PC-3 (cell line): ENCODE results near the gene CATSPERE. TPM values are rescaled to one million over a fixed set of nuclear protein-coding genes. Genes with fewer than 3 reads are reported as not detected.

Experiments
- ATAC-seq: fragments of 200-7000 bp; cut with Tn5 transposase; 2 replicates; pipeline ENCODE4 v1.9.1; 2020; ENCODE audit warnings: mild to moderate bottlenecking, moderate library complexity
- BruUV-seq: library from RNA; stranded (reverse); fragments of 400-500 nt; replicated peaks from 2 replicates; lab custom pipeline; 2021; lab: Mats Ljungman, UMichigan
- CTCF ChIA-PET: fragments of 300-600 bp; sonication (Branson Sonifier 250); formaldehyde crosslinking; loops from one replicate; lab custom pipeline; 2022; ENCODE audit warnings: antibody characterized with exemption; lab: Charles Lee
- POLR2A ChIA-PET: fragments of 300-600 bp; sonication (Branson Sonifier 250); formaldehyde crosslinking; loops from one replicate; lab custom pipeline; 2022; ENCODE audit warnings: antibody characterized with exemption; ENCODE audit not compliant: unreplicated experiment; lab: Charles Lee
- DNase-seq: peaks from one replicate; pipeline ENCODE4 v3.0.0-alpha.2; 2015
- H2AFZ ChIP-seq: fragments of 300-600 bp; sonication (generic); 2 replicates; pipeline ENCODE4 v1.6.0; 2016; ENCODE audit warnings: antibody characterized with exemption, low read length
- H3F3A ChIP-seq: fragments of 300-600 bp; sonication (generic); one replicate; pipeline ENCODE4 v1.6.0; 2017; ENCODE audit warnings: antibody characterized with exemption, low read length, control low read depth, mild to moderate bottlenecking; ENCODE audit not compliant: unreplicated experiment
- H3K27ac ChIP-seq: fragments of 300-600 bp; sonication (generic); 2 replicates; pipeline ENCODE4 v1.5.1; 2016; ENCODE audit warnings: mild to moderate bottlenecking, low read length
- H3K27me3 ChIP-seq: fragments of 300-600 bp; sonication (generic); 2 replicates; pipeline ENCODE4 v1.6.1; 2016; ENCODE audit warnings: low read length, mixed read lengths
- H3K36me3 ChIP-seq: fragments of 300-600 bp; sonication (generic); 2 replicates; pipeline ENCODE4 v1.6.1; 2016; ENCODE audit warnings: low read depth, mixed run types, low read length, mixed read lengths
- H3K4me1 ChIP-seq: fragments of 300-600 bp; sonication (generic); 2 replicates; pipeline ENCODE4 v1.5.1; 2016; ENCODE audit warnings: low read length; ENCODE audit not compliant: insufficient read depth
- H3K4me2 ChIP-seq: fragments of 300-600 bp; sonication (generic); 2 replicates; pipeline ENCODE4 v1.6.0; 2016; ENCODE audit warnings: low read length
- H3K4me3 ChIP-seq: fragments of 300-600 bp; sonication (generic); 2 replicates; pipeline ENCODE4 v1.5.1; 2016; ENCODE audit warnings: mild to moderate bottlenecking, low read length, mixed read lengths
- H3K79me2 ChIP-seq: fragments of 300-600 bp; sonication (generic); 2 replicates; pipeline ENCODE4 v1.6.1; 2017; ENCODE audit warnings: low read length, mixed read lengths
- H3K9ac ChIP-seq: fragments of 300-600 bp; sonication (generic); 2 replicates; pipeline ENCODE4 v1.6.0; 2016; ENCODE audit warnings: mild to moderate bottlenecking, low read length
- H3K9me2 ChIP-seq: fragments of 300-600 bp; sonication (generic); replicated peaks from 2 replicates; pipeline ENCODE4 v1.6.1; 2016; ENCODE audit warnings: mixed run types, low read length, mixed read lengths
- H3K9me3 ChIP-seq: fragments of 300-600 bp; sonication (generic); 2 replicates; pipeline ENCODE4 v1.6.1; 2016; ENCODE audit warnings: low read length, mixed read lengths
- H4K20me1 ChIP-seq: fragments of 300-600 bp; sonication (generic); 2 replicates; pipeline ENCODE4 v1.6.1; 2016; ENCODE audit warnings: low read length, mixed read lengths
- EZH2 ChIP-seq: fragments of 300-600 bp; sonication (generic); IDR thresholded peaks from one replicate; pipeline ENCODE4 v1.6.1; 2017; ENCODE audit warnings: antibody characterized with exemption, mild to moderate bottlenecking, low read length; ENCODE audit not compliant: unreplicated experiment
- EZH2phosphoT487 ChIP-seq: fragments of 300-600 bp; sonication (generic); IDR thresholded peaks from 2 replicates; pipeline ENCODE4 v1.6.1; 2018; ENCODE audit warnings: mild to moderate bottlenecking, antibody characterized with exemption, low read length, borderline replicate concordance
- intact Hi-C: fragments of 100-400 bp; cut with micrococcal nuclease; formaldehyde crosslinking; loops from 2 replicates; pipeline ENCODE4 v1.9.0; 2023
- total RNA-seq: library from RNA; depleted of rRNA; stranded (reverse); fragments of >200 nt; gene quantifications from 2 replicates; pipeline ENCODE4 v1.2.3, GENCODE V29; 2014
- TF ChIP-seq, protein P1 (sequence below): fragments of 300-600 bp; sonication (generic); conservative IDR thresholded peaks from 2 replicates; pipeline ENCODE4 v1.5.1; 2017; ENCODE audit warnings: antibody characterized with exemption, low read depth, mild to moderate bottlenecking, low read length

Gene CATSPERE
- total RNA-seq, 1 experiment from 2014 or later, result not detected

DNA sequence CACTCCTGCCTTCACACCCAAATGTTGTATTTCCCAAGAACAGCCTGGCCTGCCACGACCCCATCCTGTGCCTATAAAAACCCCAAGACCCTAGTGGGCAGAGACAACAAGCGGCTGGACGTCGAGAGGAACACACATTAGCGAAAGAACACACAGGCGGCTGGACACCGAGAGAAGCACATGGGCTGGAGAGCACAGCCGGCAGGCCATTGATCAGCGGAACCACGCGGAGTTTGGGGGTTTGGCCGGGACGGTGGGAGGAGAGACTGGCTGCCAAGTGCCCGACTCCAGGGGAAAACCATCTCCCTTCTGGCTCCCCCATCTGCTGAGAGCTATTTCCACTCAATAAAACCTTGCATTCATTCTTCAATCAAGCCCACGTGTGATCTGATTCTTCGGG is 181.5 kb downstream of the CATSPERE start:
- Histone ChIP-seq H3K27me3 (peaks cover 15% of the 10 kb centered on the region; the same call in 1 of the 2 replicates), H3K4me3 (no peak overlapping the region), H3K4me1 (no peaks in the 10 kb centered on the region), H3K9ac (no peak overlapping the region), H4K20me1 (no peaks in the 10 kb centered on the region), H3K79me2 (no peaks in the 10 kb centered on the region), H3K9me2 (no peaks in the 10 kb centered on the region), H3F3A (no peaks in the 10 kb centered on the region), H2AFZ (no peak overlapping the region), H3K4me2 (no peak overlapping the region), H3K9me3 (no peaks in the 10 kb centered on the region), H3K36me3 (no peaks in the 10 kb centered on the region), H3K27ac (no peak overlapping the region)
- ATAC-seq, result no peak
- intact Hi-C loops, result no loop called here
- no peak for DNase-seq
- CTCF ChIA-PET, result no interaction called here
- BruUV-seq, result no TSS peak
- TF ChIP-seq EZH2 (no peak), EZH2phosphoT487 (no peak)
- TF ChIP-seq, protein P1, sequence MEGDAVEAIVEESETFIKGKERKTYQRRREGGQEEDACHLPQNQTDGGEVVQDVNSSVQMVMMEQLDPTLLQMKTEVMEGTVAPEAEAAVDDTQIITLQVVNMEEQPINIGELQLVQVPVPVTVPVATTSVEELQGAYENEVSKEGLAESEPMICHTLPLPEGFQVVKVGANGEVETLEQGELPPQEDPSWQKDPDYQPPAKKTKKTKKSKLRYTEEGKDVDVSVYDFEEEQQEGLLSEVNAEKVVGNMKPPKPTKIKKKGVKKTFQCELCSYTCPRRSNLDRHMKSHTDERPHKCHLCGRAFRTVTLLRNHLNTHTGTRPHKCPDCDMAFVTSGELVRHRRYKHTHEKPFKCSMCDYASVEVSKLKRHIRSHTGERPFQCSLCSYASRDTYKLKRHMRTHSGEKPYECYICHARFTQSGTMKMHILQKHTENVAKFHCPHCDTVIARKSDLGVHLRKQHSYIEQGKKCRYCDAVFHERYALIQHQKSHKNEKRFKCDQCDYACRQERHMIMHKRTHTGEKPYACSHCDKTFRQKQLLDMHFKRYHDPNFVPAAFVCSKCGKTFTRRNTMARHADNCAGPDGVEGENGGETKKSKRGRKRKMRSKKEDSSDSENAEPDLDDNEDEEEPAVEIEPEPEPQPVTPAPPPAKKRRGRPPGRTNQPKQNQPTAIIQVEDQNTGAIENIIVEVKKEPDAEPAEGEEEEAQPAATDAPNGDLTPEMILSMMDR, result no peak
- POLR2A ChIA-PET, result no interaction called here

DNA sequence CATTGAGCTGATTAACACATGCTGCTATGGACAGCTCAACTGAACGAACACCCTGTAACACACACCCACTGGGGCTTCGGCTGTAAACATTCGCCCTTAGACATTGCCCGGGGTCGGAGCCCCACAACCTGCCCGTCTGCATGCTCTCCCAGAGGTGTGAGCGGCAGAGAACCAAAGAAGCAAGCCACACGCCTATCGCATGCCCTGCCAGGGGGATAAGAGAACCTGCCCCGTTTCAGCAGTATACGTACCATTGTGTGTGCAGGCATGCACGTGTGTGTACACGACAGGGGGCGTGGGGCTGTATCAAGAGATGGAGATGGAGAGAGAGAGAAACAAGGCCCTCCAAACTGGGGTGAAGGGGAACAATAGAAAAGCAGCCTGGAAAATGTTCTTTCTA is 181.9 kb downstream of the CATSPERE start:
- Histone ChIP-seq H3K4me3 (no peak overlapping the region), H3K36me3 (no peaks in the 10 kb centered on the region), H3K9me2 (no peaks in the 10 kb centered on the region), H3K27me3 (peaks cover 12% of the 10 kb centered on the region; the same call in 1 of the 2 replicates), H2AFZ (no peak overlapping the region), H3K4me2 (no peak overlapping the region), H3K9me3 (no peaks in the 10 kb centered on the region), H3K9ac (no peak overlapping the region), H3K27ac (no peak overlapping the region), H3K4me1 (no peaks in the 10 kb centered on the region), H4K20me1 (no peaks in the 10 kb centered on the region), H3F3A (no peaks in the 10 kb centered on the region), H3K79me2 (no peaks in the 10 kb centered on the region)
- TF ChIP-seq EZH2phosphoT487, result no peak
- POLR2A ChIA-PET, result interaction anchor here (0.6 kb wide), 1 partner anchor 38 kb away, joined by 4 read pairs; no protein-coding TSS in a partner anchor
- CTCF ChIA-PET, result no interaction called here
- ATAC-seq (no peak), DNase-seq (no peak)
- intact Hi-C loops, result no loop called here
- BruUV-seq, result no TSS peak

DNA sequence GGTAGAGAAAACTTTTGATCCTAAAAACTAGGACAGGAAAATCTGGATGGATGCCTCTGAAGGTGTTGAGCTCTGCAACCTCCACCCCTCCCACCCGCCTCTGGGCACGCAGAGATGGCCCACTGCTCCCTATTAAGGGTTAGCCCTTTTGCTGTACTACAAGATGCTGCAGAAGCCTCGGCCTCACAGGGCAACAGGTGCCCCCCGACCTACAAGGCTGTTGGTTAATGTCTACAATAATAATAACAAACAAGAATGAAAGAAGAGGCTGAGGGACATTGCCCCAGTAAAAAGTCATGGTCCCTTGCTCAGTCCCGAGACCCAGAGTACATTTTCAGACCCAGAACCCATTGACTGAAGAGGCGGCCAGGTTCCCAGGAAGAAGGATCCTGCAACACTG is 184.3 kb downstream of the CATSPERE start:
- CTCF ChIA-PET, result no interaction called here
- no peak for ATAC-seq

More for the DNA sequence above, 184.3 kb downstream of the CATSPERE start:
- H3K9ac ChIP-seq, result no peak overlapping the region
- no peak overlapping the region for H3K27ac ChIP-seq
- H3K79me2 ChIP-seq, result no peaks in the 10 kb centered on the region
- H3K4me3 ChIP-seq, result no peak overlapping the region
- no peaks in the 10 kb centered on the region for H3F3A ChIP-seq
- H3K4me1 ChIP-seq, result no peaks in the 10 kb centered on the region
- POLR2A ChIA-PET, result no interaction called here
- no peaks in the 10 kb centered on the region for H3K9me3 ChIP-seq
- no peak overlapping the region for H2AFZ ChIP-seq
- no peak overlapping the region for H3K4me2 ChIP-seq
- H4K20me1 ChIP-seq, result no peaks in the 10 kb centered on the region
- no peaks in the 10 kb centered on the region for H3K36me3 ChIP-seq
- H3K27me3 ChIP-seq, result peaks cover 12% of the 10 kb centered on the region; the same call in 1 of the 2 replicates
- intact Hi-C loops, result no loop called here
- no peak for DNase-seq
- BruUV-seq, result no TSS peak
- TF ChIP-seq, protein P1, result no peak
- no peak for TF ChIP-seq EZH2
- no peak for TF ChIP-seq EZH2phosphoT487
- no peaks in the 10 kb centered on the region for H3K9me2 ChIP-seq
